H1 (cell line): ENCODE data around the gene MTG1. TPM values are rescaled to one million over a fixed set of nuclear protein-coding genes. Genes with fewer than 3 reads are reported as not detected.

Experiments
- polyA plus RNA-seq, 7 experiments: library from polyadenylated mRNA; depleted of rRNA in 3 of 7; stranded (reverse) in 5 of 7; unstranded in 2 of 7; fragments of >200 nt in 5 of 7; fragments of 200-250 nt in 2 of 7; gene quantifications; 1 replicate in 5 of 7; 2 replicates in 1 of 7; 4 replicates in 1 of 7; pipeline versions ENCODE4 v1.2.1 to v1.2.3, GENCODE V29; 2011 to 2013; ENCODE audit warnings: missing spikeins in 2 of 7, mixed read lengths in 2 of 7
- total RNA-seq: library from RNA; stranded (reverse); fragmentation: NEBNext Ultra II Directional; extraction: Animal tissue kit (Norgen Biotek cat#: 25700); gene quantifications from 2 replicates; pipeline ENCODE4 v1.2.1, GENCODE V29; 2021
- TF ChIP-seq, protein P1 (sequence below): fragments of 300-600 bp; sonication (generic); IDR thresholded peaks from 2 replicates; pipeline ENCODE4 v1.7.1; 2012; ENCODE audit warnings: low read length, moderate library complexity, mild to moderate bottlenecking, inconsistent platforms; ENCODE audit not compliant: insufficient replicate concordance

The MTG1 gene
- total and polyA plus RNA-seq, 2 of the 8 experiments (the other 6 are each of a cell fraction or from before 2014, with no cell fraction given) = 56.6 to 81.6 TPM

DNA sequence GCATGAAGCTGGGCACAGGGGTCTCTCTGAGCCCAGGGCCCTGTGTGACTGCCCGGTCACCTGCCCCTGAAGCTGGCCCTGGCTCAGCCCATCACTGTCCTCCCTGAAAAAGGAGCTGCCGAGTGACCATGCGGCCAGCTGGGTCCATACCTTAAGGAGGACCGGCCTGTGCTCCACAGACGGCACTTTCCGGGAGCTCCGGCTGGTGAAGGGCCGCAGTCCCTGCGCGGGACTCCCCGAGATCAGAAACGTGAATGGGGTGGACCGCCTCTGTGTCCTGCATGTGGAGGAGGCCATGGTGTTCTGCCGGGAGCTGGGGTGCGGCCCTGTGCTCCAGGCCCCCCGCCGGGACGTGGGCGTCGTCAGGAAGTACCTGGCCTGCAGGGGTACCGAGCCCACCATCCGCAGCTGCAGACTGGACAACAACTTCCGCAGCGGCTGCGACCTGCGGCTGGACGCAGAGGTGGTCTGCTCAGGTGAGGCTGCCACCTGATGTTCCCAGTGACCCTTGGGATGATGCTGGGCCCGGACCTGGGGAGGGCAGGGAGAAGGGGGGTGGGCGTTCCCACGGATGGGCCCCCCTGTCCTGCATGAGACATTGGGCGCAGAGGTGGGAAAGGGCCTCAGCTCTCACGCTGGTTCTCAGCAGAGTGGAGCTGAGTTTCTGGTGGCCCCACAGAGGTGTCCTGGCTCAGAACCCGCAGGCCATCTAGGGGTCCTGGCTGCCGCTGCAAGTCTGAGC lies 63.3 kb downstream of the MTG1 start (continued):
- TF ChIP-seq, protein P1, sequence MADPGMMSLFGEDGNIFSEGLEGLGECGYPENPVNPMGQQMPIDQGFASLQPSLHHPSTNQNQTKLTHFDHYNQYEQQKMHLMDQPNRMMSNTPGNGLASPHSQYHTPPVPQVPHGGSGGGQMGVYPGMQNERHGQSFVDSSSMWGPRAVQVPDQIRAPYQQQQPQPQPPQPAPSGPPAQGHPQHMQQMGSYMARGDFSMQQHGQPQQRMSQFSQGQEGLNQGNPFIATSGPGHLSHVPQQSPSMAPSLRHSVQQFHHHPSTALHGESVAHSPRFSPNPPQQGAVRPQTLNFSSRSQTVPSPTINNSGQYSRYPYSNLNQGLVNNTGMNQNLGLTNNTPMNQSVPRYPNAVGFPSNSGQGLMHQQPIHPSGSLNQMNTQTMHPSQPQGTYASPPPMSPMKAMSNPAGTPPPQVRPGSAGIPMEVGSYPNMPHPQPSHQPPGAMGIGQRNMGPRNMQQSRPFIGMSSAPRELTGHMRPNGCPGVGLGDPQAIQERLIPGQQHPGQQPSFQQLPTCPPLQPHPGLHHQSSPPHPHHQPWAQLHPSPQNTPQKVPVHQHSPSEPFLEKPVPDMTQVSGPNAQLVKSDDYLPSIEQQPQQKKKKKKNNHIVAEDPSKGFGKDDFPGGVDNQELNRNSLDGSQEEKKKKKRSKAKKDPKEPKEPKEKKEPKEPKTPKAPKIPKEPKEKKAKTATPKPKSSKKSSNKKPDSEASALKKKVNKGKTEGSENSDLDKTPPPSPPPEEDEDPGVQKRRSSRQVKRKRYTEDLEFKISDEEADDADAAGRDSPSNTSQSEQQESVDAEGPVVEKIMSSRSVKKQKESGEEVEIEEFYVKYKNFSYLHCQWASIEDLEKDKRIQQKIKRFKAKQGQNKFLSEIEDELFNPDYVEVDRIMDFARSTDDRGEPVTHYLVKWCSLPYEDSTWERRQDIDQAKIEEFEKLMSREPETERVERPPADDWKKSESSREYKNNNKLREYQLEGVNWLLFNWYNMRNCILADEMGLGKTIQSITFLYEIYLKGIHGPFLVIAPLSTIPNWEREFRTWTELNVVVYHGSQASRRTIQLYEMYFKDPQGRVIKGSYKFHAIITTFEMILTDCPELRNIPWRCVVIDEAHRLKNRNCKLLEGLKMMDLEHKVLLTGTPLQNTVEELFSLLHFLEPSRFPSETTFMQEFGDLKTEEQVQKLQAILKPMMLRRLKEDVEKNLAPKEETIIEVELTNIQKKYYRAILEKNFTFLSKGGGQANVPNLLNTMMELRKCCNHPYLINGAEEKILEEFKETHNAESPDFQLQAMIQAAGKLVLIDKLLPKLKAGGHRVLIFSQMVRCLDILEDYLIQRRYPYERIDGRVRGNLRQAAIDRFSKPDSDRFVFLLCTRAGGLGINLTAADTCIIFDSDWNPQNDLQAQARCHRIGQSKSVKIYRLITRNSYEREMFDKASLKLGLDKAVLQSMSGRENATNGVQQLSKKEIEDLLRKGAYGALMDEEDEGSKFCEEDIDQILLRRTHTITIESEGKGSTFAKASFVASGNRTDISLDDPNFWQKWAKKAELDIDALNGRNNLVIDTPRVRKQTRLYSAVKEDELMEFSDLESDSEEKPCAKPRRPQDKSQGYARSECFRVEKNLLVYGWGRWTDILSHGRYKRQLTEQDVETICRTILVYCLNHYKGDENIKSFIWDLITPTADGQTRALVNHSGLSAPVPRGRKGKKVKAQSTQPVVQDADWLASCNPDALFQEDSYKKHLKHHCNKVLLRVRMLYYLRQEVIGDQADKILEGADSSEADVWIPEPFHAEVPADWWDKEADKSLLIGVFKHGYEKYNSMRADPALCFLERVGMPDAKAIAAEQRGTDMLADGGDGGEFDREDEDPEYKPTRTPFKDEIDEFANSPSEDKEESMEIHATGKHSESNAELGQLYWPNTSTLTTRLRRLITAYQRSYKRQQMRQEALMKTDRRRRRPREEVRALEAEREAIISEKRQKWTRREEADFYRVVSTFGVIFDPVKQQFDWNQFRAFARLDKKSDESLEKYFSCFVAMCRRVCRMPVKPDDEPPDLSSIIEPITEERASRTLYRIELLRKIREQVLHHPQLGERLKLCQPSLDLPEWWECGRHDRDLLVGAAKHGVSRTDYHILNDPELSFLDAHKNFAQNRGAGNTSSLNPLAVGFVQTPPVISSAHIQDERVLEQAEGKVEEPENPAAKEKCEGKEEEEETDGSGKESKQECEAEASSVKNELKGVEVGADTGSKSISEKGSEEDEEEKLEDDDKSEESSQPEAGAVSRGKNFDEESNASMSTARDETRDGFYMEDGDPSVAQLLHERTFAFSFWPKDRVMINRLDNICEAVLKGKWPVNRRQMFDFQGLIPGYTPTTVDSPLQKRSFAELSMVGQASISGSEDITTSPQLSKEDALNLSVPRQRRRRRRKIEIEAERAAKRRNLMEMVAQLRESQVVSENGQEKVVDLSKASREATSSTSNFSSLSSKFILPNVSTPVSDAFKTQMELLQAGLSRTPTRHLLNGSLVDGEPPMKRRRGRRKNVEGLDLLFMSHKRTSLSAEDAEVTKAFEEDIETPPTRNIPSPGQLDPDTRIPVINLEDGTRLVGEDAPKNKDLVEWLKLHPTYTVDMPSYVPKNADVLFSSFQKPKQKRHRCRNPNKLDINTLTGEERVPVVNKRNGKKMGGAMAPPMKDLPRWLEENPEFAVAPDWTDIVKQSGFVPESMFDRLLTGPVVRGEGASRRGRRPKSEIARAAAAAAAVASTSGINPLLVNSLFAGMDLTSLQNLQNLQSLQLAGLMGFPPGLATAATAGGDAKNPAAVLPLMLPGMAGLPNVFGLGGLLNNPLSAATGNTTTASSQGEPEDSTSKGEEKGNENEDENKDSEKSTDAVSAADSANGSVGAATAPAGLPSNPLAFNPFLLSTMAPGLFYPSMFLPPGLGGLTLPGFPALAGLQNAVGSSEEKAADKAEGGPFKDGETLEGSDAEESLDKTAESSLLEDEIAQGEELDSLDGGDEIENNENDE = no peak
- TF ChIP-seq, all 59 proteins: peak for 0
